A673 (cell line): ENCODE results near the gene MS4A18.

Source experiments
- EZH2 ChIP-seq: fragments of 200-600 bp; sonication (generic); IDR thresholded peaks from 2 replicates; pipeline ENCODE4 v1.6.1; 2017; ENCODE audit warnings: borderline replicate concordance, low read depth, mild to moderate bottlenecking, mixed read lengths, antibody characterized with exemption, low read length; ENCODE audit not compliant: poor library complexity, severe bottlenecking
- TF ChIP-seq, protein P1 (sequence below): fragments of 300-800, 200-600 bp; sonication (generic); conservative IDR thresholded peaks from 2 replicates; pipeline ENCODE4 v1.5.1; 2017; ENCODE audit warnings: low read depth, mild to moderate bottlenecking, antibody characterized with exemption, low read length, moderate library complexity, mixed read lengths

DNA sequence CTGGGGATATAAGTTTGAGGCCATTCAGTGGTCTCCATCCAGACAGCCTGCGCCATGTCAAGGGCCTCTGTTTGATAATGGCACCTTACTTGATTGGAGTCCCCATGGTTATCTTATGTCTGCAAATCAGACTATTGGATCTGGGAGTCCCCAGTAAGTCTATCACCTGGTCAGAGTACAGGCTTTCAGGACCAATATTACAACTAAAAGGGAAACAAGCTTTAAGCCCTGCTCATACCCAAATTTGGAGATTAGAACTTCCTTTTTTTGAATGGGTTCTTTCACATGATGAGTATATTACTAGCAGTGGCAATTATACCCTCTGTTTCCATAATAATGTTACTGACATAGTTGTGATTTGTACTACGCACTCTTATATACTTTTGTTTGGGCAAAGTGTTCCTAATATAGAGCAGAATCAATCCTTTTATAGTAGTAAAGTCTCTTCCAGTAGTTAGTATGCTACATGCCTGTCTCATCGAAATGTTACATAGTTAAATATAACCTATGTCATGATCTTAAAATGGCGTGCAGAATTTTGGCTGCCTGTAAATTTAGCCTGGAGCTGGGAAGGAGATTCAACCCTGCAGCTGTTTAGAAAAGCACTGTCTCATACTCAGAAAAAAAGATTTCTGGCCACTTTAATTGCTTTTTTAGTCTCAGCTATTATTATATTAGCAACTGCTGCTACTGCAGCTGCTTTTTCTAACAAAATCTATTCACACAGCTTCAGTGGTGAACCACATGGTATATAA, 37.1 kb downstream of the MS4A18 start:
- TF ChIP-seq, protein P1, sequence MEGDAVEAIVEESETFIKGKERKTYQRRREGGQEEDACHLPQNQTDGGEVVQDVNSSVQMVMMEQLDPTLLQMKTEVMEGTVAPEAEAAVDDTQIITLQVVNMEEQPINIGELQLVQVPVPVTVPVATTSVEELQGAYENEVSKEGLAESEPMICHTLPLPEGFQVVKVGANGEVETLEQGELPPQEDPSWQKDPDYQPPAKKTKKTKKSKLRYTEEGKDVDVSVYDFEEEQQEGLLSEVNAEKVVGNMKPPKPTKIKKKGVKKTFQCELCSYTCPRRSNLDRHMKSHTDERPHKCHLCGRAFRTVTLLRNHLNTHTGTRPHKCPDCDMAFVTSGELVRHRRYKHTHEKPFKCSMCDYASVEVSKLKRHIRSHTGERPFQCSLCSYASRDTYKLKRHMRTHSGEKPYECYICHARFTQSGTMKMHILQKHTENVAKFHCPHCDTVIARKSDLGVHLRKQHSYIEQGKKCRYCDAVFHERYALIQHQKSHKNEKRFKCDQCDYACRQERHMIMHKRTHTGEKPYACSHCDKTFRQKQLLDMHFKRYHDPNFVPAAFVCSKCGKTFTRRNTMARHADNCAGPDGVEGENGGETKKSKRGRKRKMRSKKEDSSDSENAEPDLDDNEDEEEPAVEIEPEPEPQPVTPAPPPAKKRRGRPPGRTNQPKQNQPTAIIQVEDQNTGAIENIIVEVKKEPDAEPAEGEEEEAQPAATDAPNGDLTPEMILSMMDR: no peak
- no peak for TF ChIP-seq EZH2
